Raji (cell line): ENCODE measurements around the gene IL17RB.

Experiments used
- POLR2A ChIP-seq: IDR thresholded peaks from 2 replicates; pipeline ENCODE4 v1.6.1; 2011; ENCODE audit warnings: low read depth, low read length, control low read depth; ENCODE audit not compliant: insufficient read depth

Gene IL17RB

DNA sequence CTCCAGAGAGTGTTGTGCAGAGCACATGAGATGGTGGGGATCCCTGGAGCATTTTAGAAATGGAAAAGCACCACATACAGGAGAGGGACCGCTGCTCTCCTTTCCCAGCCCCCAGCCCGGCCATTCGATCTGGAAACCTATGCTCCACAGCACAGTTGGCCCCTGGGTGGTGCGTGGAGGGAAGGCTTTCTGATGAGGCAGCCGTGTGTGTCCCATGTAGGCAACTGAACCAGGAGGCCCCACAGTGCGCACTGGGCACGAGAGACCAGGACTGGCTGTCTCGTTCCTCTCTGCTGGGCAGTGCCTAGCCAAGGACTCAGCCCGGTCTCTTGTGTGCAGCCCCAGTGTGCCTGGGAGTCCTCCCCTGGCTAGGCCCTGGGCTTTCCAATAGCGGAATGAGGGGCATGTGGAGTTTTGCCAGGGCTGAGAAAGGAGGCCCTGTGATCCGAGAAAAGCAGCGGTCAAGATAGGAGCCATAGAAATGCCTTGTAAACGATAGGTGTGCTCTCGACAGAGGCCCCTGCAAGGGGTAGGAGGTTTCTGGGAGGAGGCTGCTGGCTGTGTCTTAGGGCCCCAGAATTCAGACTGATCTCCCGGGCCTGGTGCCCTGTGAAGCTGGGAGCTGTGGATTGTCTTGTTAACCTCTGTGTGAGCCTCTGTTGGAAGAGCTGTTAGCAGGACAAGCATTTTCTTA lies 39.1 kb upstream of the IL17RB start:
- TF ChIP-seq POLR2A, result no peak

DNA sequence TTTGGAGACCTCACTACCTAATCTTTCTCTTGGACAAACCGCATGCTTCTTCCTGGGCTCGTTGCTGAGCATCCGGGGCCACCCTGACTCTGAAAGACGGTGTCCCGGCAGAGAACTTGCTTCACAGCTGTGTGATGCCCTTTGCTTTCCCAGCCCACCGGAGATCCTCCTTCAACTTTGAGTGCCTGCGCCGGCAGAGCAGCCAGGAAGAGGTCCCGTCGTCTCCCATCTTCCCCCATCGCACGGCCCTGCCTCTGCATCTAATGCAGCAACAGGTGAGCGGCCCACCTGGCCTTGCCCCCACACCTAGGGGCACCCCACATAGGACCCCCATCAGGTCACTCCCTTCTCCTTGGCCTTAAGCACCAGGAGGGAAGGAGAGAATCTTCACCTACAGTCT lies 37.9 kb upstream of the IL17RB start:
- TF ChIP-seq POLR2A, result no peak

DNA sequence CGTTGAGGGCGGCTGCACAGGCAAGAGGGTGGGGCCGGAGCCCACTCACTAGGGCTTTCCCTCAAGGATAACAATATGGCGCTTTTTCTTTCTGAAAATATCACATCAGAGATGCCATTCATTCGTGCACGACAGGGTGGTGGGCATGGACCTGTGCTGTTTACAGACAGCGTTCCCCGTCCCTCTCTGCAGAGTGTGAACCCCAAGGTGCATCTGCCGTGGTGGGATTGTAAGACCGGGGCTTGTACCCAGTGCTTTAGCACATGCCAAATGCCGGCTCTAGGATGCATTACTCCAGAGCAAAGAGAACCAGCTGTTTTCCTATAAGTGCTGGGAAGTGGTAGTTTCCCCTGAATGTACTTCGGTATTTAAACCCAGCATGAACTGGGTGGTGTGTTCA lies 37.1 kb upstream of the IL17RB start:
- TF ChIP-seq POLR2A, result no peak

DNA sequence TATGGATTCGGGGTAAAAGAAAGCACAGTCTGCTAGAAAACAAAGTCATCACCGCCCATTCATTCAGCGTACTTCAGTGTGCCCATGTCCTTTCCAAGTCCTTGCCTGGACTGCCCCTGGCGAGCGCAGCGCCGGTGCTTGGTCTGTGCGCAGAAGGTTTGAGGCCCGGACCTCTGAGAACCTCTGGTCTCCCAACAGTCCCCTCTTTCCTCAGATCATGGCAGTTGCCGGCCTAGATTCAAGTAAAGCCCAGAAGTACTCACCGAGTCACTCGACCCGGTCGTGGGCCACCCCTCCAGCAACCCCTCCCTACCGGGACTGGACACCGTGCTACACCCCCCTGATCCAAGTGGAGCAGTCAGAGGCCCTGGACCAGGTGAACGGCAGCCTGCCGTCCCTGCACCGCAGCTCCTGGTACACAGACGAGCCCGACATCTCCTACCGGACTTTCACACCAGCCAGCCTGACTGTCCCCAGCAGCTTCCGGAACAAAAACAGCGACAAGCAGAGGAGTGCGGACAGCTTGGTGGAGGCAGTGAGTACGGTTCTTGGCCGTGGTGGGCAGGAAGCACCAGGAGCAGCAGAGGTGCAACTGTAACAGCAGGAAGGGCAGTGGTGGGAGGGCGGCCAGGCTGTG lies 36.5 kb upstream of the IL17RB start:
- TF ChIP-seq POLR2A, result no peak

DNA sequence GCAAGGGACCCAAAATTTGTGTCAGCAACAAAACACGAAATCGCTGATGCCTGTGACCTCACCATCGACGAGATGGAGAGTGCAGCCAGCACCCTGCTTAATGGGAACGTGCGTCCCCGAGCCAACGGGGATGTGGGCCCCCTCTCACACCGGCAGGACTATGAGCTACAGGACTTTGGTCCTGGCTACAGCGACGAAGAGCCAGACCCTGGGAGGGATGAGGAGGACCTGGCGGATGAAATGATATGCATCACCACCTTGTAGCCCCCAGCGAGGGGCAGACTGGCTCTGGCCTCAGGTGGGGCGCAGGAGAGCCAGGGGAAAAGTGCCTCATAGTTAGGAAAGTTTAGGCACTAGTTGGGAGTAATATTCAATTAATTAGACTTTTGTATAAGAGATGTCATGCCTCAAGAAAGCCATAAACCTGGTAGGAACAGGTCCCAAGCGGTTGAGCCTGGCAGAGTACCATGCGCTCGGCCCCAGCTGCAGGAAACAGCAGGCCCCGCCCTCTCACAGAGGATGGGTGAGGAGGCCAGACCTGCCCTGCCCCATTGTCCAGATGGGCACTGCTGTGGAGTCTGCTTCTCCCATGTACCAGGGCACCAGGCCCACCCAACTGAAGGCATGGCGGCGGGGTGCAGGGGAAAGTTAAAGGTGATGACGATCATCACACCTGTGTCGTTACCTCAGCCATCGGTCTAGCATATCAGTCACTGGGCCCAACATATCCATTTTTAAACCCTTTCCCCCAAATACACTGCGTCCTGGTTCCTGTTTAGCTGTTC lies 35.0 kb upstream of the IL17RB start:
- no peak for TF ChIP-seq POLR2A

DNA sequence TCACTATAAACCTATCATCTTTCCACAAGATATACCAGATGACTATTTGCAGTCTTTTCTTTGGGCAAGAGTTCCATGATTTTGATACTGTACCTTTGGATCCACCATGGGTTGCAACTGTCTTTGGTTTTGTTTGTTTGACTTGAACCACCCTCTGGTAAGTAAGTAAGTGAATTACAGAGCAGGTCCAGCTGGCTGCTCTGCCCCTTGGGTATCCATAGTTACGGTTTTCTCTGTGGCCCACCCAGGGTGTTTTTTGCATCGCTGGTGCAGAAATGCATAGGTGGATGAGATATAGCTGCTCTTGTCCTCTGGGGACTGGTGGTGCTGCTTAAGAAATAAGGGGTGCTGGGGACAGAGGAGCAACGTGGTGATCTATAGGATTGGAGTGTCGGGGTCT lies 33.9 kb upstream of the IL17RB start:
- no peak for TF ChIP-seq POLR2A

DNA sequence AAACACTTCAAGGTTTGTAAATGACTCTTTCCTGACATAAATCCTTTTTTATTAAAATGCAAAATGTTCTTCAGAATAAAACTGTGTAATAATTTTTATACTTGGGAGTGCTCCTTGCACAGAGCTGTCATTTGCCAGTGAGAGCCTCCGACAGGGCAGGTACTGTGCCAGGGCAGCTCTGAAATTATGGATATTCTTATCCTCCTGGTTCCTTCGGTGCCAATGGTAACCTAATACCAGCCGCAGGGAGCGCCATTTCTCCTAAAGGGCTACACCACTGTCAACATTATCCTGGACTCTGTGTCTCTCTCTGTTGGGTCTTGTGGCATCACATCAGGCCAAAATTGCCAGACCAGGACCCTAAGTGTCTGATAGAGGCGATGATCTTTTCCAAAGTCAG lies 33.1 kb upstream of the IL17RB start:
- TF ChIP-seq POLR2A, result no peak

DNA sequence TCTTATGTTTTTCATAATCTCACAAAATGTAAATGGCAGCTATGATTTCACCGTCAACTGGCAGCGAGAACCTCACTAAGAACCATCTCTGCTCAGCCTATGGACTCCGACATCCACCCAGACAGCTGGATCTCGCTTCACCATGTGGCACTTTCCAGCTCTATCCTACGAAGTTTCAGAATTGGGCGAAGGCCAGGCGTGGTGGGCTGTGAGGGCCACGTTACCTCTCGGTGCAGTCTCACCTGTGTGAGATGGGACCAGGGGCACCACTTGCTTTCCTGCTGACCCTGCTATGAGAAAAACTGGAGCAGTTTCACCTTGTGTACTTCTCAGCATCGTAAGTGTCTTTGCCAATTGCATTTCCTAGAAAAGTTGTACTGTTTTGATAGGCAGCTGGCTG lies 32.5 kb upstream of the IL17RB start:
- no peak for TF ChIP-seq POLR2A

DNA sequence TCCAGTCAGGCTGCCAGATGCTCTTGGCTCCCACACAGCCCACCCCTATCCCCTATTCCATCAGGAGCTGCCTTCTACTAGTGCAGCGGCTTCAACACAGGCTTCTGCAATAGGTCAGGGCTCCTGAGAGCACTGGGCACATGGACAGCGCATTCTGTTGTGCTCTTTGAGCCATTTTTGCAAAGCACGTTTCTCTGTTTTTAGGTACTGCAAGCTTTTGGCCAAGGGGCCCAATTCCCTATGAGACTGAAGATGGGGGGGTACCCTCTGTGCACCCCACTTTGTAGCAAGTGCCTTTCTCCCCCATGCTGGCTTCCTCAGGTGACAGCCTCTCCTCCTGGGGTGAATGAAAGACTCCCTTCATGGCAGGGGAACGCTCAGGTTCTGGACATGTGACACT lies 31.3 kb upstream of the IL17RB start:
- TF ChIP-seq POLR2A, result no peak

DNA sequence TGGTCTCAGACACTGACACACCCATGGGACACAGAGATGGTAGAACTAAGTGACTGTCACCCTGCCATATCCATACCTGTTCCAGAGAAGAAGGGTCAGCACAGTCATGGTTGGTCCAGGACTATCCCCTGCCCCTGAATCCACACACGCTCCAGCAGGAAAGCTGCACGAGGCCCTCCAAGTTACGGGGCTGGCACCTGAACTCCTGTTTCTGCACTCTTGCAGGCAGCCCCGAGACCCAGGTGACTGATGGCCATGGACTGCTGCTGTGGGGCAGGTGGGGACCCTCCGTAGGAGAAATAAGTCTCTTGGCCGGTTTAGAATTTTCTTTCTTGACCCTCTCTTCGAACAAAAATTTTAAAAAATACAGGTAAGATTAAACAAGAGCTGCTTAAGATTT lies 30.7 kb upstream of the IL17RB start:
- no peak for TF ChIP-seq POLR2A

DNA sequence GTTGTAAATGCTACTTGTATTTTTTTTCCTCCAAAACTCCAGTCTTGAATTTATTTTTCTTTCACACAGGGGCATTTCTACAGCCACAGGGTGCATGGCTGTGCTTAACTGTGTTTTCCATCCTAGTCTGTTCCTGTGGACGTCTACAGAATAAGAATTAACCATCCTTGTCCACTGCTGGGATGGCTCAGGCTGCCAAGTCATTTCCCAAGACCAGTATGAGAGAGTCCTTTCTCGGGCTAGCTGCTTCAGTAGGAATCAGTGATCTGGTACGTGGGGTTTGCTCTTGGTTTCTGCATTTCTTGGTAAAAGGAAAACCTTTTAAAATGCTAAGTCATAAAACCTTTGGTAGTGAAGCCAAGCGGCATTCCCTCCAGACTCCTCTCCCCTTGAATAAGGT lies 29.9 kb upstream of the IL17RB start:
- TF ChIP-seq POLR2A, result no peak

DNA sequence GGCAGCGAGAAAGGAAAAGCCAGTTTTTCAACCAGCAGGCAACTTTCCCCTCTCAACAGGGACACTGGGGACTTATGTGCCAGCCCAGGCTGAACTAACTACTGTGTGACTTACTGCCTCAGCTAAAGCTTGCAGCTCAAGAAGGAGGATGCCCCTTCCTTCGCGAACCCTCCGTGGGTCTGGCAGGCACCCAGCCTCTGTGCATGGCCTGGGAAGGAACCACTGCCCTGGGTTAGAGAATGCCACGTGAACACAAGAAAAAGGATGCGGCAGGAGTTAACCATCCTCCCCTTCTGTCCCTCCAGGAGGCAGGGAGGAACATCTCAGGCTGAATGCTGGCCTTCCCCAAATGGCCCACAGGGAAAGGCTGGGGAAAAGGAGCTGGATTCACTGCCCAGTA lies 29.2 kb upstream of the IL17RB start:
- no peak for TF ChIP-seq POLR2A

DNA sequence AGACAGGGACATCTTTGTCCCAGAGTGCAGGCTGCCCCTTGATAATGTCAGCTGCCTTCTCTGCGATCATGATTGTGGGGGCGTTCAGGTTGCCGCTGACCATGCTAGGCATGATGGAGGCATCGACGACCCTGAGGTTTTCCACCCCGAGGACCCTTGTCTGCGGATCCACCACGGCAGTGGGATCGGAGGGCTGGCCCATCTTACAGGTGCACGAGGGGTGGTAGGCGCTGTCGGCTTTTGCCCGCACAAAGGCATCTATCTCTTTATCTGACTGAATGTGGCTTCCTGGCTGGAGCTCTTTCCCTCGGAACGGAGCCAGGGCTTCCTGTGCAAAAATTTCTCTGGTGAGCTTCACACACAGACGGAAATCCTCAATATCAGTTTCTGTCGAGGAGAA lies 28.6 kb upstream of the IL17RB start:
- TF ChIP-seq POLR2A, result no peak

DNA sequence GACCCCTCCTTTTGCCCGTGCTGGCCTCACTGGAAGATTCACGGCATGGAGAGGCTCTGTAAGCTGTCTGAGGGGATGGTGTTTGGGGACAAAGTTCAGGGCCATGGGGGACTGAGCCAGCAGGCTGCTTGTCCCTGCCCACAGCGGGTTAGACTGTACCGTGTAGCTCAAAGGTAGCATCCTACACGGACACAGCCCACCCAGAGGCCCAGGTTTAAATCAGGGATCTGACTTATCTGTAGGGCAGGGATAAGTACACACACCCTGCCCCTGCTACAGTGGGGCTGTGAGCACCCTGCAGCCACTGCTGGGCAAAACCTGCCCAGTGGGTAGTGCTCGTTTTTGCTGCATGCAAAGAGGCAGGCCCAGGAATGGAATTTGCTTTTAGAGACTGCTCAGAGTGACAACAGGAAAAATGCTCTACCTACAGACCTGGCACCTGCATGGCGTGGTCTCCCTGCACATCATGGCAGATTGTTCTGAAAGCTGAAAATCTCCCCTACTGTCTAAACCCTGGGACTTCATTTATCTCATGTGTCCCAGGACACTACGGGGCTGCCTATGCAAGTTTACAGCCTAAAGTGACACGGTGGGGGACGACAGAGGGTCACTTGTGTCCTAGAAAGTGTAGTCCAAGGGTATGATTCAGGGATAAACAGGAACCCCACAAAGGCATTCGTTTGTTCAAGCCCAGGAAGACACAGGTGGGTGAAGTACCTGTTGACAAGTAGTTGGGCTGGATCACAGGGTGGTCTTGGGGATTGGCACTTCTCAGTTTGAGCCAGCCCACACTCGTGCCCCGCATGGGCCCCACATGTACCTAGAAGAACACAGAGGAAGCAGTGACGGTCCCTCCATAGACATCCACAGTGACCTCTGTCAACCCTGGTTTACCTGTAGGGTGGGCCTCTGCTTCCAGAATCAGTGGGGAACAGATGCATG lies 27.9 kb upstream of the IL17RB start:
- TF ChIP-seq POLR2A, result no peak
